Stimulated activated CD4-positive, alpha-beta T cell treated with anti-CD3 and anti-CD28 coated beads, Interleukin-1b, Interleukin-23, amount 100 ng/mL, for 24 hours (primary cell): ENCODE measurements around the gene VPS13D.

Experiments used
- DNase-seq, 4 experiments: peaks; one replicate each; pipeline ENCODE4 v3.0.0-alpha.2; 2020; ENCODE audit warnings: low read depth in 4 of 4, low spot score in 1 of 4

VPS13D gene

GRCh38 chr1:12480748-12481362 lies 251.0 kb downstream of the VPS13D start:
- no peak for DNase-seq

- no peak for DNase-seq
Observed at GRCh38 chr1:12481928-12482327, 252.1 kb downstream of the VPS13D start.

- DNase-seq, result no peak
Observed at GRCh38 chr1:12482988-12483387, 253.2 kb downstream of the VPS13D start.

GRCh38 chr1:12485231-12486058 lies 255.6 kb downstream of the VPS13D start:
- DNase-seq, result no peak

GRCh38 chr1:12486059-12486341 lies 256.2 kb downstream of the VPS13D start:
- no peak for DNase-seq

- DNase-seq, result no peak
Observed at GRCh38 chr1:12486401-12487005, 256.7 kb downstream of the VPS13D start.

- DNase-seq, result no peak
Observed at GRCh38 chr1:12487520-12487919, 257.7 kb downstream of the VPS13D start.

- DNase-seq, result no peak
Observed at GRCh38 chr1:12488666-12489354, 259.0 kb downstream of the VPS13D start.

- DNase-seq, result no peak
Observed at GRCh38 chr1:12490532-12491142, 260.8 kb downstream of the VPS13D start.

- DNase-seq, result no peak
Observed at GRCh38 chr1:12491656-12492055, 261.8 kb downstream of the VPS13D start.

GRCh38 chr1:12495725-12496124 lies 265.9 kb downstream of the VPS13D start:
- DNase-seq, result no peak

- no peak for DNase-seq
Observed at GRCh38 chr1:12496154-12496961, 266.5 kb downstream of the VPS13D start.

GRCh38 chr1:12499539-12500240 lies 269.9 kb downstream of the VPS13D start:
- no peak for DNase-seq

GRCh38 chr1:12501661-12502060 lies 271.8 kb downstream of the VPS13D start:
- DNase-seq, result no peak

GRCh38 chr1:12502336-12503109 lies 272.7 kb downstream of the VPS13D start:
- DNase-seq, result no peak

- DNase-seq, result no peak
Observed at GRCh38 chr1:12503709-12504108, 273.9 kb downstream of the VPS13D start.

- no peak for DNase-seq
Observed at GRCh38 chr1:12504601-12505000, 274.8 kb downstream of the VPS13D start.

GRCh38 chr1:12505231-12505630 lies 275.4 kb downstream of the VPS13D start:
- DNase-seq, result no peak

GRCh38 chr1:12505639-12506280 lies 275.9 kb downstream of the VPS13D start:
- no peak for DNase-seq
